HG02884 (cell line): ENCODE measurements around the gene ALKBH5.

Experiments used
- ATAC-seq: cut with Tn5 transposase; IDR thresholded peaks from one replicate; pipeline ENCODE4 v1.9.1; 2021; ENCODE audit warnings: mild to moderate bottlenecking, moderate library complexity; ENCODE audit not compliant: unreplicated experiment

The ALKBH5 gene

GRCh38 chr17:18240449-18240848 lies 56.8 kb downstream of the ALKBH5 start:
- no peak for ATAC-seq

GRCh38 chr17:18241229-18241871 lies 57.7 kb downstream of the ALKBH5 start:
- no peak for ATAC-seq

- ATAC-seq, result no peak
Measured at GRCh38 chr17:18245038-18245776, 61.6 kb downstream of the ALKBH5 start.

- no peak for ATAC-seq
Measured at GRCh38 chr17:18246109-18246725, 62.6 kb downstream of the ALKBH5 start.

GRCh38 chr17:18246880-18247612 lies 63.4 kb downstream of the ALKBH5 start:
- ATAC-seq, result no peak

GRCh38 chr17:18247613-18248001 lies 64.0 kb downstream of the ALKBH5 start:
- ATAC-seq, result no peak

GRCh38 chr17:18248300-18248731 lies 64.7 kb downstream of the ALKBH5 start:
- ATAC-seq, result no peak

- ATAC-seq, result no peak
Measured at GRCh38 chr17:18248811-18249210, 65.2 kb downstream of the ALKBH5 start.

- no peak for ATAC-seq
Measured at GRCh38 chr17:18250259-18250658, 66.6 kb downstream of the ALKBH5 start.

GRCh38 chr17:18250708-18251107 lies 67.1 kb downstream of the ALKBH5 start:
- no peak for ATAC-seq

- no peak for ATAC-seq
Measured at GRCh38 chr17:18251204-18251603, 67.6 kb downstream of the ALKBH5 start.

GRCh38 chr17:18252160-18252559 lies 68.5 kb downstream of the ALKBH5 start:
- ATAC-seq, result no peak

GRCh38 chr17:18253187-18253884 lies 69.7 kb downstream of the ALKBH5 start:
- ATAC-seq, result no peak

- ATAC-seq, result no peak
Measured at GRCh38 chr17:18253947-18254821, 70.6 kb downstream of the ALKBH5 start.

- no peak for ATAC-seq
Measured at GRCh38 chr17:18254888-18255649, 71.4 kb downstream of the ALKBH5 start.

GRCh38 chr17:18256351-18256750 lies 72.7 kb downstream of the ALKBH5 start:
- no peak for ATAC-seq

GRCh38 chr17:18256776-18257175 lies 73.1 kb downstream of the ALKBH5 start:
- ATAC-seq, result no peak

GRCh38 chr17:18257268-18257981 lies 73.8 kb downstream of the ALKBH5 start:
- no peak for ATAC-seq

- ATAC-seq, result no peak
Measured at GRCh38 chr17:18257982-18258355, 74.3 kb downstream of the ALKBH5 start.
